ENCODE results near the gene EXOC6B.

Gene EXOC6B

GRCh38 chr2:72173640-72174321 is 652.1 kb downstream of the EXOC6B start:
- DNase-seq (ENCODE audit: low read depth in 3 of 3): no peak

GRCh38 chr2:72172478-72172877 is 653.4 kb downstream of the EXOC6B start:
- no peak for DNase-seq (ENCODE audit: low read depth in 3 of 3)

- DNase-seq (ENCODE audit: low read depth in 3 of 3): no peak
Observed at GRCh38 chr2:72166279-72166678, 659.6 kb downstream of the EXOC6B start.

GRCh38 chr2:72165792-72166191 is 660.0 kb downstream of the EXOC6B start:
- DNase-seq (ENCODE audit: low read depth in 3 of 3): no peak

- no peak for DNase-seq (ENCODE audit: low read depth in 3 of 3)
Observed at GRCh38 chr2:72162574-72162973, 663.3 kb downstream of the EXOC6B start.

GRCh38 chr2:72159211-72159993 is 666.4 kb downstream of the EXOC6B start:
- no peak for DNase-seq (ENCODE audit: low read depth in 3 of 3)

GRCh38 chr2:72157871-72158771 is 667.7 kb downstream of the EXOC6B start:
- DNase-seq (ENCODE audit: low read depth in 3 of 3): no peak

- DNase-seq (ENCODE audit: low read depth in 3 of 3): no peak
Observed at GRCh38 chr2:72156872-72157271, 669.0 kb downstream of the EXOC6B start.

- no peak for DNase-seq (ENCODE audit: low read depth in 3 of 3)
Observed at GRCh38 chr2:72155737-72156136, 670.1 kb downstream of the EXOC6B start.

- no peak for DNase-seq (ENCODE audit: low read depth in 3 of 3)
Observed at GRCh38 chr2:72155151-72155550, 670.7 kb downstream of the EXOC6B start.

GRCh38 chr2:72154386-72154975 is 671.4 kb downstream of the EXOC6B start:
- no peak for DNase-seq (ENCODE audit: low read depth in 3 of 3)

GRCh38 chr2:72153924-72154323 is 671.9 kb downstream of the EXOC6B start:
- DNase-seq (ENCODE audit: low read depth in 3 of 3): no peak

GRCh38 chr2:72153026-72153791 is 672.6 kb downstream of the EXOC6B start:
- DNase-seq (ENCODE audit: low read depth in 3 of 3): no peak

GRCh38 chr2:72150861-72151356 is 674.9 kb downstream of the EXOC6B start:
- no peak for DNase-seq (ENCODE audit: low read depth in 3 of 3)

GRCh38 chr2:72150157-72150860 is 675.5 kb downstream of the EXOC6B start:
- peak; percentile 45 to 67 (median 65) for DNase-seq (ENCODE audit: low read depth in 3 of 3)

GRCh38 chr2:72149556-72150156 is 676.2 kb downstream of the EXOC6B start:
- no peak for DNase-seq (ENCODE audit: low read depth in 3 of 3)

GRCh38 chr2:72148837-72149555 is 676.8 kb downstream of the EXOC6B start:
- DNase-seq (ENCODE audit: low read depth in 3 of 3): no peak

GRCh38 chr2:72148003-72148836 is 677.6 kb downstream of the EXOC6B start:
- DNase-seq (ENCODE audit: low read depth in 3 of 3): no peak
